Measurements from ENCODE around the gene CLECL1. TPM values are rescaled to one million over a fixed set of nuclear protein-coding genes. Genes with fewer than 3 reads are reported as not detected.

Gene CLECL1
- total and polyA plus RNA-seq, 9 of the 15 experiments (the other 6 are each of a cell fraction or from before 2014, with no cell fraction given), result 0.13 to 0.25 TPM; not detected in 7

DNA sequence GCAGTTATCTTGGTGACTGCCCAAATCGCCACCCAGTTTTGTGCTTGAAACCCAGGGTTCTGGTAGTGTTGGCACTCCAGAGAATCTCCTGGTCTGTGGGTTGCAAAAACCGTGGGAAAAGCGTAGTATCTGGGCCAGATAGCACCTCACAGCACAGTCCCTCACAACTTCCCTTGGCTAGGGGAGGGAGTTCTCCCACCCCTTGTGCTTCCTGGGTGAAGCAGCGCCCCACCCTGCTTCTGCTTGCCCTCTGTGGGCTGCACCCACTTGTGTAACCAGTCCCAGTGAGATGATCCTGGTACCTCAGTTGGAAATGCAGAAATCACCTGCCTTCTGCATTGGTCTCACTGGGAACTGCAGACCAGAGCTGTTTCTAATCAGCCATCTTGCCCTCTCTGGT lies 47.0 kb downstream of the CLECL1 start:
- intact Hi-C loops (cut with micrococcal nuclease) (loop anchor here (5.0 kb wide), 1 partner anchor 39 kb away; no protein-coding TSS in a partner anchor), in situ Hi-C loops (cut with MboI) (no loop called here)
- TF ChIP-seq ZNF75A (CRISPR knock-in tag; IDR thresholded peaks at IDR 0.05), result 0 out of 2 replicates have a peak, but pooled peaks have one; percentile 15
- TF ChIP-seq, protein P1, sequence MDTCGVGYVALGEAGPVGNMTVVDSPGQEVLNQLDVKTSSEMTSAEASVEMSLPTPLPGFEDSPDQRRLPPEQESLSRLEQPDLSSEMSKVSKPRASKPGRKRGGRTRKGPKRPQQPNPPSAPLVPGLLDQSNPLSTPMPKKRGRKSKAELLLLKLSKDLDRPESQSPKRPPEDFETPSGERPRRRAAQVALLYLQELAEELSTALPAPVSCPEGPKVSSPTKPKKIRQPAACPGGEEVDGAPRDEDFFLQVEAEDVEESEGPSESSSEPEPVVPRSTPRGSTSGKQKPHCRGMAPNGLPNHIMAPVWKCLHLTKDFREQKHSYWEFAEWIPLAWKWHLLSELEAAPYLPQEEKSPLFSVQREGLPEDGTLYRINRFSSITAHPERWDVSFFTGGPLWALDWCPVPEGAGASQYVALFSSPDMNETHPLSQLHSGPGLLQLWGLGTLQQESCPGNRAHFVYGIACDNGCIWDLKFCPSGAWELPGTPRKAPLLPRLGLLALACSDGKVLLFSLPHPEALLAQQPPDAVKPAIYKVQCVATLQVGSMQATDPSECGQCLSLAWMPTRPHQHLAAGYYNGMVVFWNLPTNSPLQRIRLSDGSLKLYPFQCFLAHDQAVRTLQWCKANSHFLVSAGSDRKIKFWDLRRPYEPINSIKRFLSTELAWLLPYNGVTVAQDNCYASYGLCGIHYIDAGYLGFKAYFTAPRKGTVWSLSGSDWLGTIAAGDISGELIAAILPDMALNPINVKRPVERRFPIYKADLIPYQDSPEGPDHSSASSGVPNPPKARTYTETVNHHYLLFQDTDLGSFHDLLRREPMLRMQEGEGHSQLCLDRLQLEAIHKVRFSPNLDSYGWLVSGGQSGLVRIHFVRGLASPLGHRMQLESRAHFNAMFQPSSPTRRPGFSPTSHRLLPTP (IDR thresholded peaks at IDR 0.05; ENCODE audit: borderline replicate concordance, extremely low read depth, insufficient read length), result no peak
- TF ChIP-seq, protein P2, sequence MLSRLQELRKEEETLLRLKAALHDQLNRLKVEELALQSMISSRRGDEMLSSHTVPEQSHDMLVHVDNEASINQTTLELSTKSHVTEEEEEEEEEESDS (CRISPR knock-in tag; IDR thresholded peaks at IDR 0.05), result no peak
- WGBS (ENCODE audit: insufficient coverage, low coverage, missing lambda C conversion rate), result 45% methylated on average over 4 of the region's 4 CpGs
- ChIA-PET POLR2A (interaction anchor here (1.9 kb wide), 1 partner anchor 12 kb away, joined by 9 read pairs; no protein-coding TSS in a partner anchor), CTCF (ENCODE audit: low intra/inter-chr PET ratio) (no interaction called here)
- no peaks in the 10 kb centered on the region; the same call in 1 of the 2 replicates for H3K9me3 ChIP-seq (replicated peaks; ENCODE audit: control insufficient read depth, insufficient read depth, low read depth, low read length)
- H3K79me2 ChIP-seq (ENCODE audit: control insufficient read depth, insufficient read depth, low read length), result no peaks in the 10 kb centered on the region
- DNase-seq (ENCODE audit: extremely low read depth in 1 of 4, low spot score in 3 of 4) (no peak), FAIRE-seq (no peak), ATAC-seq (peak; percentile 27)
- BruUV-seq (replicated peaks), result no TSS peak
- peak overlapping the region; percentile 44 for H2AFZ ChIP-seq (ENCODE audit: low read depth, low read length)
- H3K9me1 ChIP-seq (ENCODE audit: control insufficient read depth, insufficient read depth, low read length), result no peaks in the 10 kb centered on the region
- H3K4me2 ChIP-seq (ENCODE audit: insufficient read depth, low read length), result peak overlapping the region; percentile 61; the same call in 1 of the 2 replicates
- H3K4me3 ChIP-seq, result no peak overlapping the region
- peak overlapping the region; percentile 55; the same call in 2 of the 3 replicates for H3K27ac ChIP-seq (ENCODE audit: extremely low read depth, low read depth, low read length)
- peaks cover 4 to 14% of the 10 kb centered on the region in 2 experiments; a peak in 3 of 5 replicates for H3K4me1 ChIP-seq (replicated peaks in 1 of 2; ENCODE audit: control insufficient read depth in 2 of 2, insufficient read depth in 2 of 2, low read length in 2 of 2)
- H3K27me3 ChIP-seq (ENCODE audit: control insufficient read depth in 2 of 2, insufficient read depth in 2 of 2, low read length in 2 of 2), result no peaks in the 10 kb centered on the region
- no peaks in the 10 kb centered on the region for H4K20me1 ChIP-seq (replicated peaks; ENCODE audit: control insufficient read depth, insufficient read depth, low read length)
- peaks cover 5% of the 10 kb centered on the region; the same call in 2 of the 3 replicates for H3K36me3 ChIP-seq (ENCODE audit: control insufficient read depth, insufficient read depth, low read length)
- peak overlapping the region; percentile 35 to 84; a peak in 2 of 4 replicates for H3K9ac ChIP-seq (ENCODE audit: insufficient read depth in 1 of 2, low read depth in 2 of 2, low read length in 2 of 2)
